NT2/D1 (cell line): ENCODE measurements around the gene ADM2.

ENCODE experiments used
- SUZ12 ChIP-seq: IDR thresholded peaks from 2 replicates; pipeline ENCODE4 v1.6.1; 2011; ENCODE audit not compliant: insufficient read length, insufficient read depth; ENCODE audit errors: extremely low read depth
- YY1 ChIP-seq: IDR thresholded peaks from 2 replicates; pipeline ENCODE4 v1.6.1; 2011; ENCODE audit not compliant: insufficient read length, insufficient read depth

GRCh38 chr22:50439871-50440331 lies 41.4 kb upstream of the ADM2 start:
- TF ChIP-seq YY1 (no peak), SUZ12 (no peak)
